ENCODE data around the gene TES. TPM values are rescaled to one million over a fixed set of nuclear protein-coding genes. Genes with fewer than 3 reads are reported as not detected.

The TES gene
- total RNA-seq, 3 donors from 2014 or later = 101 to 224 (median 106) TPM

DNA sequence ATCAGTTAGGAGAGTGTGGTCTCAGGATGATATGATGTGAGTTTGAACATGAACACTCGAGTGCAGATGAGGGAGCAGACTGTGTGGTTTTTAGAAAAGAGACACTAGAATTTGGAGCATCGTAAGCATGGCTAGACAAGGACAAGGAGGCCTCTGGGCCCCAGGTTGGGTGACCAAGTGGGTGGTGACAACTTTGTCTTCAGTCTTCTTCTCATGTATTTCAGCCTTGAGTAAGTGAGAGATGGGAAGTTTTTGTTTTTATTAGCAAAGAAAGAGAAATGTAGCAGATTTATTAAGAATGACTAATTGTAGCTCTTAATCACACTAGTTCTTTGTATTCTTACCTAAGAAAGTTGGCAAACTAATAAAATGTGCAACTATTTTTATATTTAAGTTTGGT, 16.3 kb downstream of the TES start:
- intact Hi-C loops (cut with DNase I, micrococcal nuclease) = no loop called here
- H3K9me3 ChIP-seq = no peaks in the 10 kb centered on the region
- no peaks in the 10 kb centered on the region for H3K36me3 ChIP-seq (ENCODE audit: low read depth)
- no peak overlapping the region for H3K4me3 ChIP-seq
- TF ChIP-seq, protein P1, sequence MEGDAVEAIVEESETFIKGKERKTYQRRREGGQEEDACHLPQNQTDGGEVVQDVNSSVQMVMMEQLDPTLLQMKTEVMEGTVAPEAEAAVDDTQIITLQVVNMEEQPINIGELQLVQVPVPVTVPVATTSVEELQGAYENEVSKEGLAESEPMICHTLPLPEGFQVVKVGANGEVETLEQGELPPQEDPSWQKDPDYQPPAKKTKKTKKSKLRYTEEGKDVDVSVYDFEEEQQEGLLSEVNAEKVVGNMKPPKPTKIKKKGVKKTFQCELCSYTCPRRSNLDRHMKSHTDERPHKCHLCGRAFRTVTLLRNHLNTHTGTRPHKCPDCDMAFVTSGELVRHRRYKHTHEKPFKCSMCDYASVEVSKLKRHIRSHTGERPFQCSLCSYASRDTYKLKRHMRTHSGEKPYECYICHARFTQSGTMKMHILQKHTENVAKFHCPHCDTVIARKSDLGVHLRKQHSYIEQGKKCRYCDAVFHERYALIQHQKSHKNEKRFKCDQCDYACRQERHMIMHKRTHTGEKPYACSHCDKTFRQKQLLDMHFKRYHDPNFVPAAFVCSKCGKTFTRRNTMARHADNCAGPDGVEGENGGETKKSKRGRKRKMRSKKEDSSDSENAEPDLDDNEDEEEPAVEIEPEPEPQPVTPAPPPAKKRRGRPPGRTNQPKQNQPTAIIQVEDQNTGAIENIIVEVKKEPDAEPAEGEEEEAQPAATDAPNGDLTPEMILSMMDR (IDR thresholded peaks at IDR 0.05) = no peak
- H3K4me1 ChIP-seq (ENCODE audit: low read depth) = peaks cover 16% of the 10 kb centered on the region
- ATAC-seq = no peak
- no peak for DNase-seq

DNA sequence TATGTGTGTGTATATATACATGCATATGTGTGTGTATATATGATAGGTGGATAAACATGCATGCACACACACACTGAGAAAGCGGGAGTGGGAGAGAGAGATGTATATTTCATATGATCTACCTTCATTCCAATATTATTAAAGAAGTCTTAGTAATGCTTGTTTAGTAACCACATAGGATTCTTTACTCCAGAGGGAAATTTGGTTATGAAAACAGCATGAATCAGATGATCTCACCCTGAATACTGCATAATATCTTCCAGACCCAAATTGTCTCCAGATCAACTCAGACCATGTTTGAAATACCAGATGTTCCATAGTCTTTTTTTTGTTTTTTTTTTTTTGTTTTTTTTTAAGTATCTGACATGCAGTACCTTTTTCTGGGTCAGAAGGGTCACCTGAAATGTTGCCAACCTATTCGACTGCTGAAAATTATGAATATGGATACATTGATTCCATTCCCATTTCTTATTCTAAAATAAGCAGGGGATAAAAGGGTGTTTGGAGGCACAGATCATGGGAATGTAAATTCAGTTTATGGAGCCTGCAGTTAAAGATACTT, 17.4 kb downstream of the TES start:
- no peak for ATAC-seq
- H3K4me3 ChIP-seq = no peak overlapping the region
- intact Hi-C loops (cut with DNase I, micrococcal nuclease) = no loop called here
- H3K9me3 ChIP-seq = no peaks in the 10 kb centered on the region
- no peaks in the 10 kb centered on the region for H3K36me3 ChIP-seq (ENCODE audit: low read depth)
- TF ChIP-seq, protein P1 (IDR thresholded peaks at IDR 0.05) = no peak
- peaks cover 22% of the 10 kb centered on the region for H3K4me1 ChIP-seq (ENCODE audit: low read depth)
- no peak for DNase-seq

DNA sequence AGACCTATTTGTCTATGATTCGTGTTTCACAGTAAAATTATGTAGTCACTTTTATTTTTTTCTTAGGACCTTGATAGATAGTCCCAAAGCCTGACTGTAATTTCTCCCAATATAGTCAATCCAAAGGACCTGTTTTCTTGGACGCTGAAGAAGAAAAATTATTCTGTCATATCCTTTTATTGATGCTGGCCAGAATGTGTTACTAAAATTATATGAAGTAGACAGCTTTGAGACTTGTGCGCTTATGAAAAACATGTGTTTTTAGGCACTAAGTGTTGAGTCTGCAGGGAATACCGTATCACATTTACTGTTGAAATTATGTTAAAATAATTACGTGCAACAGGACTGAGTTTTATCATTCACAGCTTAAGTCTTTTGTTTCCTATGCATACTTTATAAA, 17.9 kb downstream of the TES start:
- intact Hi-C loops (cut with DNase I, micrococcal nuclease) = no loop called here
- no peaks in the 10 kb centered on the region for H3K36me3 ChIP-seq (ENCODE audit: low read depth)
- H3K4me3 ChIP-seq = no peak overlapping the region
- TF ChIP-seq, protein P1 (IDR thresholded peaks at IDR 0.05) = no peak
- ATAC-seq (no peak), DNase-seq (no peak)
- peaks cover 22% of the 10 kb centered on the region for H3K4me1 ChIP-seq (ENCODE audit: low read depth)
- H3K9me3 ChIP-seq = no peaks in the 10 kb centered on the region

DNA sequence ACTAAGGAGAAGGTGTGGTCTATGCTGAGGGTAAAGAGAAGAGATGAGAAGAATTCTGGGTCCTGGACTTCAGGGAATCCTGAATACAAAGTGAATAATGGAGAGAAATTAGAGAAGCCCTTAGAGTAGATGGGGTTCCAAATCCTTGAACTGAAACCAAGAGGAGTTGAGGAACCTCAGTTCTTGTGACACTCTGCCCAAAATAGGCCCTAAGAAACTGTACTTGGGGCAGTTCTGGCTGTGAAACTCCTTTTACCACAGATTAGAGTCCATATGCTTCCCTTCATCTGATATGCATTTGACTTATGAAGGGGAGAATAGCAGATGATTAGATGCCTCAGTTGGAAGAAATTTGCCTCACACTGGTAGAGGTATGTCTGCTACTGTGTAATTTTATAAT, 19.0 kb downstream of the TES start:
- Histone ChIP-seq H3K9me3 (no peaks in the 10 kb centered on the region), H3K4me1 (ENCODE audit: low read depth) (peaks cover 22% of the 10 kb centered on the region), H3K4me3 (no peak overlapping the region), H3K36me3 (ENCODE audit: low read depth) (no peaks in the 10 kb centered on the region)
- DNase-seq = no peak
- intact Hi-C loops (cut with DNase I, micrococcal nuclease) = no loop called here
- no peak for ATAC-seq
- TF ChIP-seq, protein P1 (IDR thresholded peaks at IDR 0.05) = no peak

DNA sequence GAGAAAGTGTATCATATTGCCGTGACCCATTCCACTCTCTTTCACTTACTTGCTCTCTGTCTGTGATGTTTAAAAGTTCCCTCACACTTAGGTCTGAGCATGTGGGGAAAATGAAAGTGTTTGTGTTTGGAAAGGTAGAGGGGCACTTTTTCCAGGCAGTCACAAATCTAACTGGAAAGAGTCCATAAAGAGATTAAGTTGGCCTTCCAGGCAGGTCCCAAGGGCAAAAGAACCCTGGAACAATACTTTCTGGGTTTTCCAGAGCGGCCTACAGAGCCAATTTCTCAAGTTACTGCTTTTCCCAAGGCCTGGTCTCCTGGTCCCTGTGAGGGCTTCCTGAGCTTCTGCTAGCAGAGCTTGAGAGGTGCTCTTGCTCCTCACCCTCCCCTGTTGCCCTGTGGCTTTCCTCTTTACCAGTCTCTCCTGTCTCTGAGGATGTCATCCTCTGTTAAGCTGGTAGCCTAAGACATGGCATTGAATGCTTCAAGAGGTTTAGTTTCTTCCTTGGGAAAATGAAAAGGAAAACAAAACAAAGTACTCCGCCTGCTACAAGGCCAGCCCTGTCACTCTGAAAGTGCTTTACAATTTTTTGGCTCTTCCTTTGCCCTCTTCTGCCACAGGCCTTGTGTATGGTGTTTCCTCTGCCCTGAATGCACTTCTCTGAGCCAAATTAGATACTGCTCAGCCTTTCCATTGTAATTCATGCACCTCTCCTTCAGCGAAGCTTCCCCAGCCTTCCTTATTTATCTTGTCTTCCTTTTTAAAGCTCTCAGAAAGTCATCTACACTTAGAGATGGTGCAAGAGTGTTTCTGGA, 20.1 kb downstream of the TES start:
- DNase-seq (no peak), ATAC-seq (peak; percentile 16)
- no peaks in the 10 kb centered on the region for H3K36me3 ChIP-seq (ENCODE audit: low read depth)
- TF ChIP-seq, protein P1 (IDR thresholded peaks at IDR 0.05) = no peak
- H3K4me1 ChIP-seq (ENCODE audit: low read depth) = peaks cover 22% of the 10 kb centered on the region
- no peak overlapping the region for H3K4me3 ChIP-seq
- H3K9me3 ChIP-seq = no peaks in the 10 kb centered on the region
- intact Hi-C loops (cut with DNase I, micrococcal nuclease) = loop anchor here in 1 of 2 donors (10.0 kb wide), 1 partner anchor 56 kb away; no protein-coding TSS in a partner anchor

All from mucosa of descending colon (tissue), 3 donors.